HG02763 (cell line): ENCODE measurements around the gene COL5A1.

Source experiments
- ATAC-seq: cut with Tn5 transposase; IDR thresholded peaks from one replicate; pipeline ENCODE4 v1.9.1; 2021; ENCODE audit warnings: mild to moderate bottlenecking, moderate library complexity; ENCODE audit not compliant: unreplicated experiment

The COL5A1 gene

DNA sequence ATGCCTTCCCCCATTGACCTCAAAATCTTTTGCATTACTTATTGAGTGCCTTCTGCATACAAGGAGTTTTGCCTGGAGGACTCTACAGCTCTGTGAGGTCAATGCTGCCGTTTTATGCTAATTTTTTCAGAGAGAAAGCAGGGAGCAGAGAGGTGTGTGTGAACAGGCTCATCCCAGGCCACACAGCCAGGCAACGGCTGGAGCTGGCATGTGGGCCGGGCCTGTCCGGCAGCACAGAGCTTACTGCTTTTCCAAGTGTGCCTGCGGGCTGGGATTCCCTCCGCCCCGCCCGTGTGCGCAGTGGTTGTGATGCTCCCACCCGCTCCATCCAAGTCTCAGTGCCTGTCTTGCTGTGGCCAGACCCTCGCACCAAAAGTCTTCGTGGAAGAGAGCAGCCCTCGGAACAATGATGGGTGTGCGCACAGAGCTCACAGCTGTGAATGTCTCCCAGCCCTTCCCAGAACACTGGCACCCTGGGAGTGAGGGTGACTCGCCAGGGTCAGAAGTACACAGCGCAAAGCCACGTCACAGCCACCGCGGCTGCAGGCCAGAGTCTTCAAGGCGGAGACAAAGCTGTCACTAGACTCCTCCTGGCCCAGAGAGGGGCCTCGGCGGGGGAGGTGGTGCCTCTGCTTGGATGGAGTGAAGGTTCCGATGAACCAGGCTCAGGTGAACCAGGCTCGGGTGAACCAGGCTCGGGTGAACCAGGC is 82.8 kb downstream of the COL5A1 start:
- ATAC-seq: no peak

- ATAC-seq: no peak
Observed at GRCh38 chr9:134724912-134725604, 83.5 kb downstream of the COL5A1 start.

- no peak for ATAC-seq
Observed at GRCh38 chr9:134725605-134725940, 84.0 kb downstream of the COL5A1 start.

DNA sequence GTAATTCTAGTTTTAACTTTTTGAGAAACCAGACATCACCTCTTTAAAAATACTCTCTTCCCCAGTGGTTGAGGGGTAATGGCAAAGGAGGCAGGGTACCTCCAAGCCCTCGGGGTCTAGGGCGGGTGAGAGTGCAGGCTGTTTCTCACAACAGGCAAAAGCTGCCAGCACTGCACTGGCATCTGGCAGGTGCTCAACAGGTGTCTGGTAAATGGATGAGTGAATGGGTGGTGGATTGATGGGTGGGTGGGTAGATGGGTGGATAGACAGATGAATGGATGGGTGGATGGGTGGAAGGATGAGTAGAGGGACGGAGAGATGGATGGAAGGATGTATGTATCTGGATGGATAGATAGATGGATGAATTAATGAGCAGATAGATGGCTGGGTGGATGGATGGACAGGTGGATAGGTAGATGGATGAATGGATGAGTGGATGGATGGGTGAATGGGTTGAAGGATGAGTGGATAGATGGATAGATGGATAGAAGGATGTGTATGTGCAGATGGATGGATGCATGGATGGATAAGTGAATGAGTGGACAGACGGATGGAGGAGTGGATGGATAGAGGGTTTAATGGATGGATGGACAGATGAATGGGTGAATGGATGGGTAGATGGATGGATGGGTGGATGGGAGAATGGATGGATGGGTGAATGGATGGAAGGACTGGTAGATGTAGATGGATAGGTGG is 84.6 kb downstream of the COL5A1 start:
- no peak for ATAC-seq

DNA sequence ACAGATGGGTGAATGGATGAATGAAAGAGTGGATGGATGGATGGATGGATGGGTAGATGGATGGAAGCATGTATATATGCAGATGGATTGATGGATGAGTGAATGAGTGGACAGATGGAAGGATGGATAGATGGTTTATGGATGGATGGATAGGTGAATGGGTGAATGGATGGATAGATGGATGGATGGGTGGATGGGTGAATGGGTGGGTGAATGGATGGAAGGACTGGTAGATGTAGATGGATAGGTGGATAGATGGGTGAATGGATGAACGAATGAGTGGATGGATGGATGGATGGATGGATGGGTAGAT is 85.1 kb downstream of the COL5A1 start:
- no peak for ATAC-seq

GRCh38 chr9:134728021-134728795 is 86.6 kb downstream of the COL5A1 start:
- ATAC-seq: no peak

DNA sequence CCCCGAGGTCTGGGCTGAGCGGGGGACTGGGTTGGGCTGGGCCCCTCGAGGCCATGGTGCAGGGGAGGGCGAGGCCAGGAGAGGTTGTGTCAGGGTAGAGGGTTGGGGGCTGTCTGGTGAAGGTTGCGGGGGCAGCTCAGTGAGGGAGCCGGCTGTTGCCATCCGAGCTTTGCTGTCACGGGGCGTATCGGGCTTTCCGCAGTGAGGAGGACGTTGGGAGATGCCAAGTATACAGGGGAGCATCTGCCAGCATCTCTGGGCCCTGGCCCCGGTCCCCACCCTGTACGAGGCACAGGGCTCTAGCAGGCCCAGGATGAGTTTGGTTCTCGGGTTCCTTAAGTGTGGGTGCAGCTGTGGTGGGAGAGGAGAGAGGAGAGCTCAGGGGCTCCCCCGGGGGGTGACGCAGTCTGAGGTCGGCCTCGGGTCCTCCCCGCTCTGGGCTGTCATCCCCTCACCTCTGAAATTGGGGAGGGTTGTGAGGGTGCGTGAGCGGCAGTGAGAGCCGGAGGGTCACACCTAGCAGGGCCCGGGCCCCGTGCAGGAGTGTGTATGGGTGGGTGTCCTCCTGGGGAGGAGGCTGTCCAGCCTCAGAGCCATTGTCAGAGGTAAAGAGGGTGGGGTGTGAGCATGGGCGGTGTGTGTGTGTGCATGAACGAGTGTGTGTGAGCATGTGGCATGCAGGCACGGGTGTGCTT is 87.3 kb downstream of the COL5A1 start:
- ATAC-seq: no peak

DNA sequence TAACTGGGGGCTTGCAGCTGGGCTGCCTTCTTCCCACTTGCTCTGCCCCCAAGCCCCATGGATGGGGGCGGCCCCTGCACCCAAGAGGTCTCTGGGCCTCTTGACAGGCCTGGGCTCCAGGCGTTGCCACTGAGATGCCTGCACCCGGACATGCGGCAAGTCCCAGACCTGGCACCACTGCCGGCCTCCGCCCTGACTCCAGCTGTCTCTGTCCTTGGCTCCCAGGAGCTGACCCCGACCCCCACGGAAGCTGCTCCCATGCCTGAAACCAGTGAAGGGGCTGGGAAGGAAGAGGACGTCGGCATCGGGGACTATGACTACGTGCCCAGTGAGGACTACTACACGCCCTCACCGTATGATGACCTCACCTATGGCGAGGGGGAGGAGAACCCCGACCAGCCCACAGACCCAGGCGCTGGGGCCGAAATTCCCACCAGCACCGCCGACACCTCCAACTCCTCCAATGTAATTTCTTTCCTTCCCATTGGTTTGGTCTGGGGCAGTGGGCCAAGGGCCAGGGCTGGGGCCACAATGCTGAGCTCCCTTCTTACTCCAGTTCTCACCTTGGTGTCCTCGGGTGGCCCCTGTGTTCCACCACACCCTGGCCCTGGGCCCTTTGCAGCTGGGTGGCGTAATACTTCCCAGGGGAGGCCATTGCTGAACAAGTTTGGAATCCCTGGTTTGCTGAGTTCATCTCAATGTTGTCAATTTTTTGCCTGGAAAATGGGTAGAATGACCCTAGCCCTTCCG is 88.6 kb downstream of the COL5A1 start:
- ATAC-seq: no peak

DNA sequence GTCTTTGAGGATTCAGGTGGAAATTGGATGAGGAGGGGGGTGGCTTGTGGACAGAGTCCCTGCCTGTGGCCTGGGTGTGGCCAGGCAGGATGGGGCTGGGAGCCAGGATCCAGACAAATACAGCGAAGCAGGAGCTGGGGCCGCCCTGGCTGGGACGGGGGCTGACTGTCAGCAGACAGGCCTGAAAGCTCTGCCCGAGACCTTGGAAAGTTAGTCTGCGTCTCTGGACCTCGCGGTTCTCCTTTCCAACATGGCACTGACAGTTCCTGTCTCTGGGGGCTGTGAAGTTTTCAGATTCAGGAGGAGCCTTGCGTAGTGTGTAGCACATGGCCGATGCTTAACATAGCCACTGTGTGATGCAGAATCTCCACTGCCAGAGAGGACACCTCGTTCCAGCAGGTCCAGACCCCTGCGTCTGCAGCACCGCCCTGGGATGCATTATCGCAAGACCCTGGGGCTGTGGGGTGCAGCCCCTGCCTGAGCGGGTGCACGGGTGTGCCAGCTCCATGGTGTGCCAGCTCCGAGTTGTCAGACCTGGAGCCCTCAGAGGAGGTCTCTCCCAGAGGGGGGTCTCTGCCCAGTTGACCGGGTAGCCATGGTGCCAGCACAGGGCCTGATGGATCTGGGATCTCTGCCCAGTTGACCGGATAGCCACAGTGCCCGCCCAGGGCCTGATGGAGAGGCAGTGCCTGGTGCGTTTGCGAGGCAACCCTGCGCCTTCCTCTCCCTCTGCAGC is 89.3 kb downstream of the COL5A1 start:
- ATAC-seq: no peak

DNA sequence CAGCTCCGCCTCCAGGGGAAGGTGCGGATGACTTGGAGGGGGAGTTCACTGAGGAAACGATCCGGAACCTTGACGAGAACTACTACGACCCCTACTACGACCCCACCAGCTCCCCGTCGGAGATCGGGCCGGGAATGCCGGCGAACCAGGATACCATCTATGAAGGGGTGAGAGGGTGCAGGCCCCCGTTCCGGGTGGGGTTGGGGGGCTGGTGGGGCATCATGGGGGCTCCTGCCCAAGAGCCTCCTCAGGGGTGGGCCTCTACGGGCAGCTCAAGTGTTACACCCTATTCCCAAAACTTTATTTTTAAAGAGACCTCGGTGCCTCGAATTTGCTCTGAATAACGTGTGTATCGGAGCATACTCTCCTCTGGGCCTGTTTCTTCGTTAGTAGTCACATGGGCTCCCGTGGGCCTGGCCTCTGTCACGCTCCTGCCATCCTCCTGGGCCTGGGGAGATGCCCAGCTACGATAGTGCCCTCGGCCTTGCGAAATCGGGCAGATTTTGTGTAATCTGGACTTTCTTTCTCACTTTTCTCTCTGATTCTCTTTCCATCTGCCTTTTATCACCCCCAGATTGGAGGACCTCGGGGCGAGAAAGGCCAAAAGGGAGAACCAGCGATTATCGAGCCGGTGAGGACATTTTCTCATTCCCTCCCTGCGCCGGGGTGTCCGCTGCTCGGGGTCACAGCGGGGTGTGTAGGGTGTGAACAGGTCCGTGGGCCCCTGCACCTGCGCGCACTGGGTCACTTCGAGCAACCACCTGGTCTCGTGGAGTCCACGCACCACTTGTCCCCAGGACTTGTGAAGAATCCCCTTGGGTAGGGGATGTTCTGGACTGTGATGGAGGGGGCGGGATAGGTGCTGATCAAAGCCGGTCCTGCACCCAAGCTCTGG is 90.1 kb downstream of the COL5A1 start:
- no peak for ATAC-seq

DNA sequence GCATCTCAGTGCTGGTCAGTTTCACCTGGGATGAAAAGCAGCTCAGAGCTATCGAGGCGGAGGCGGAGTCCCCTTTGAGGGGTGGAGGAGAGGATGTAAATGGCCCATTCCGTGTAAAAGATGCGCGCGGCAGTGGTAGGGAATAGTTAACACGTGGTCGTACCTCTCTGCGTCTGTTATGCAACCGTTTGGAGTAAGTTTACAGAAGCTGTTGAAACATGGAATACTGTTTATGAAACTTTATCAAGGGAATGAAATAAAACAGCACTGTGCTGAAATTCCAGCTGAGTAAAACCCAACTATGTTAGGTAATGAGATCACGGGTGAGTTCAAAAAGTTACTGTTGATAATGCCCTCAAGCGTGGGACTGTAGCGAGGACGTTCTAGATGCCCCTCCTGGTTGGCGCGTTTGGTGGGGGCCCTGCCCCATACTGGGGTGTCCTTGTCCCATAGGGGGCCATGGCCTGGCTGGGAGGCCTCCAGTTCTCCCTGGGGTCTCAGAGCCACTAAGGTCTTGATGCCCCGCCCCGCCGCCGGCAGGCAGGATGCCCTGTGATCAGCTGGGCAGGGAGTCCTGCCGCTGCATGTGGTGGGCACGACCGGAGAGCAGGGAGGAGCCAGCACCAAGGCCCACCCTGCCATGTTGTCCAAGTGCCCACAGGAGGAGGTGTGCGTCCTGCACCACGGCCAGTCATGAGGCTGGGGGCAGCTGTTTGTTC is 90.9 kb downstream of the COL5A1 start:
- no peak for ATAC-seq

GRCh38 chr9:134733480-134734232 is 92.1 kb downstream of the COL5A1 start:
- ATAC-seq: no peak

DNA sequence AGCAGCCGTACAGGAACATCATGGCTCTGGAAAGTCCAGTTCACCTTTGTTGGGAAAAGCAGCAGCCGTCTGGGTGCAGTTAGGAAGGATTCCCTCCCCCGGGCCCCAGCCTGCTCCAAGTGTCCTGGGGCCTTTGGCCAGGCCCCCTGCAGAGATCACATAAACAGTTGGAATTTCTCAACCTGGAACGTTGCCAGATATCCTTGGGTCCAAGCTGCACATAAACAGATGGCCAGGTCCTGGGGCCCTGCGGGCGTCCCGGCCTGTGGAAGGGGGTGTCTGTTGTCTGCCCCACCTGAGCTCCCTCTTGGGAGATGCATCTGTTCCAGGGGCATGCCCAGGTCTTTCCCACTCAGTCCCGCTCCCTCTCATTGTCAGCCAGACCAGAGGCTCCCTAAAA is 92.7 kb downstream of the COL5A1 start:
- no peak for ATAC-seq

GRCh38 chr9:134735441-134736175 is 94.0 kb downstream of the COL5A1 start:
- no peak for ATAC-seq

- no peak for ATAC-seq
Observed at GRCh38 chr9:134736791-134737497, 95.3 kb downstream of the COL5A1 start.
